Retina (tissue), 1 donor: ENCODE data around the gene GANC.

Experiments used
- DNase-seq: peaks from one replicate; pipeline ENCODE4 v3.0.0-alpha.2; 2016

The GANC gene

DNA sequence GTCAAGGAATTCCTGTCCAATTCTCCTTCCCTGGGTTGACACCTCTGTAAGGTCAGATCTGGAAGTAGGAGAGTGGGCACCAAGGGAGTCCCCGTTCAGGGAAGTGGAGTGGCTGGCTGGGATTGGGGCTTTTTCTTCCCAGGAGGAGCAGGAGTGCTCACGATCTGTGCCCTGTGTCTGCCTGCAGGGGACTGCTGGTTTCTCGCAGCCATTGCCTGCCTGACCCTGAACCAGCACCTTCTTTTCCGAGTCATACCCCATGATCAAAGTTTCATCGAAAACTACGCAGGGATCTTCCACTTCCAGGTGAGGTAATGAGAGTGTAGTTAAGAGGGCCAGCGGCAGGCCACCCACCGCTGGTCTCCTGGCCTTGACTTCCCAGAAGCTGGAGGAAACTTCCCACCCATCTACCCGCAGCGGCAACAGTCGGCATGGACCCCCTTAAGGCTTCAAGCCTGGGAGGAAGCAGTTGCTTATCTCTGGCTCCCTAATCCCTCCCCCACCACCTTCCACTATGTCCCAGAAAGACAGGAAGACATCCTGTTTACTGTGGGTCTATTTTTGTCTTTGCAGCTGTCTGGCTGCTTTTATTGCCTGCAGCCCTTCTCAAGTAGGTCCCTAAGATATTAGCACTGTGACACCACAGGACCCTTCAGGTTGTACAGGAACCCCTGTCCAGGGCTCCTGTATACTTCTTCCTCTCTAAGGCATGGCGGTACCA lies 113.1 kb downstream of the GANC start:
- DNase-seq: no peak

DNA sequence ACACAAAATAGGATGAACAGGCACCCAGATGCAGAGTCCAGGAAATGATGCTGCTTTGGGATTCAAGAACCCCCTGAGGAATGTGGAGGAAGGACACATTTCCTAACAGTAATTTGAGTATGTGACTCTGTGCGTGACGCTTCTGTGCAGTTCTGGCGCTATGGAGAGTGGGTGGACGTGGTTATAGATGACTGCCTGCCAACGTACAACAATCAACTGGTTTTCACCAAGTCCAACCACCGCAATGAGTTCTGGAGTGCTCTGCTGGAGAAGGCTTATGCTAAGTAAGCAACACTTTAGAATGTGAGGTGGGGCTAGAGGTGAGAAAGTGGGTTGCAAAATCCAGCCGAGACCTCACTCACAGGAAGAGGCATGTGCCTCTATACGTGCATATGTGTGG lies 114.6 kb downstream of the GANC start:
- DNase-seq: no peak

DNA sequence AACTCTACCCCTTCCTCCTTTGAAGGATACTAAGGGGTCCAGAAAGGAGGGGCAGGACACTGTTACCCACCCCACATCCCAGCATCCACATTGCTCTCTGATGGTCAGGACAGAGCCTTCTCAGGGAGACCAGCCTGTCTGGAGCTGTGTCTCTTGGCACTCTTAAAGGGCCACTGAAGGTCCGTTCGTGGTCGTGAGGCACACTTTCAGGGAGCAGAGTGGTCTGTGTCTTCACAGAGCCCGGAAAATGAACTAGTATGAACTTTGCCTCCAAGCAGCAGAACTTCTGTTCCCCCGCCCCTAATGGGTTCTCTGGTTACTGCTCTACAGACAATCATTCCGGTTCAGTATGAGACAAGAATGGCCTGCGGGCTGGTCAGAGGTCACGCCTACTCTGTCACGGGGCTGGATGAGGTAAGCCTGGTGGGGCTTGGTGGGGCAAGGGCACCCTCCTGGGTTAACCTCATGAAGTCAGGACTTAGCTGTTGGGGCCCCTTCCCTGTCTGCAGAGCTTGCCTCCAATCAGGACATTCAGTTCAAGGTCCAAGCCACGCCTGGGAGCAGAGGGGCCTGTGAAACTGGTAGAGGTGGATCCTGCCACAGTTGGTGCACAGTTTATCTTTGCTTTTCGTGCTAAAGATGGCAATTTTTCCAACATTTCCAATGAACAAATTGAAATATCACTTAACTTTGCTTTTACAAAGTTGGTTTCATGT lies 119.5 kb downstream of the GANC start:
- no peak for DNase-seq

DNA sequence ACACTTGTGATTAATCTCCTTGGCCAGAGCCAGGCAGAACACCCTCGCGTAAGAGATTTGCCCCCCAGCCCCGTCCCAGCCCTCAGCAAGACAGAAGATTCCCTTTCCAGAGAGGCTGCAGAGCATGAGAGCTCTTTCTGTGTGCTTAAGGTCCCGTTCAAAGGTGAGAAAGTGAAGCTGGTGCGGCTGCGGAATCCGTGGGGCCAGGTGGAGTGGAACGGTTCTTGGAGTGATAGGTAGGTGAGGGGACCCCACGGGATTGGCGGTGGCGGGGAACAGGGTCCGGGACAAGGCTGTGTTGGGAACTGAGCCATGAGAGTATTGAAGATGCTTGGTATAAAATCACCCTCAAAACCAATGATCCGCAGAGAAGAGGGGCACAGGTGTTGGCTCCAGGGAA lies 121.1 kb downstream of the GANC start:
- no peak for DNase-seq

DNA sequence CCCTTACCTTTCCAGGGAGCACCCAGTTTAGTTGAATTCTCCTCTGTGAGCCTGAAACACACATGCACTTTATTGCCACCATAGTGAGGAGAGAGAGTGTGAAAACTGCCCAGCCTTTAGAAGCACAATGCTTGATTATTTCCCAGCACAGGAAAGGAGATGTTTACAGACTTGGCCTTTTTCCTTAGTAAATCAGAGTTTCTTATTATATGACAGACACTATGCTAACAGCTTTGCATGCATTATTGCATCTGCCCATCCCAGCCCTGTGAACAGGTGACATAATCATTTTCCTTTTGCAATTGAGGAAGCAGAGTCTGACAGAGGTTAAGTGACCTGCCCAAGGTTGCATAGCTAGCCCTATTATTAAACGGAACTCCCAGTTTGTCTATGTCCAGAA lies 122.8 kb downstream of the GANC start:
- no peak for DNase-seq

DNA sequence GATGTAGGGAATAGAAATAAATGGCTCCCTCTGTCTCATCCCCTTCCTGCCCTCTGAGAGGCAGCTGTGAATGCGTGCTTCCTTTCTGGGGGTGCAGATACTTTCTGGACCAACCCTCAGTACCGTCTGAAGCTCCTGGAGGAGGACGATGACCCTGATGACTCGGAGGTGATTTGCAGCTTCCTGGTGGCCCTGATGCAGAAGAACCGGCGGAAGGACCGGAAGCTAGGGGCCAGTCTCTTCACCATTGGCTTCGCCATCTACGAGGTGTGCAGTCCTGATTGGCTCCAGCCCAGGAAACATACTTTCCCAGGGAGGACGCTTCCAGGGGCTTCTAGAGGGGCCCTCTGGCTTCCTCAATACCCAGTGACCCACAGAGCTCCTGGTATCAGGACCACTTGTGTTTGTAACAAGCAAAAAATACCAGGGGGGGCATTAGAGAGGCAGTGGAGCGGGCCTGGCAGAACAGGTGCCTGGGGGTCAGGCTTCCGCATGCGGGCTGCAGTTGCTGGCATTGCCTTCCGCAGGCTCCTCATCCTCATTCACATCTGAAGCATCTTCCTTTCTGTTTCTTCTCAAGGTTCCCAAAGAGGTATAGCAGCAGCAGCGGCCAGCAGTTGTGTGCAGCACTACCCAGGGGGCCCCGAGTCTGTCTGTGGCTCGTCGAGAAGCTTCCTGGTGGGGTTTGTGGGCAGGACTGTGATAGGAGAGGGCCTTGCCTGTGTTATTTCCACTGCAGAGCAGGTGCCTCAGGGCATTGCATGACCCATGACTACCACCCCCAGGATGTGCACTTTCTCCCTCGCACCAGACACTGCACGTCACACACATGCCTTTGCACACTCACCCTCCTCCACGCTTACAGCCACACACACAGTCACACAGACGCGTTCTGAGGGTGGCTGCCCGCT lies 128.8 kb downstream of the GANC start:
- DNase-seq: no peak

DNA sequence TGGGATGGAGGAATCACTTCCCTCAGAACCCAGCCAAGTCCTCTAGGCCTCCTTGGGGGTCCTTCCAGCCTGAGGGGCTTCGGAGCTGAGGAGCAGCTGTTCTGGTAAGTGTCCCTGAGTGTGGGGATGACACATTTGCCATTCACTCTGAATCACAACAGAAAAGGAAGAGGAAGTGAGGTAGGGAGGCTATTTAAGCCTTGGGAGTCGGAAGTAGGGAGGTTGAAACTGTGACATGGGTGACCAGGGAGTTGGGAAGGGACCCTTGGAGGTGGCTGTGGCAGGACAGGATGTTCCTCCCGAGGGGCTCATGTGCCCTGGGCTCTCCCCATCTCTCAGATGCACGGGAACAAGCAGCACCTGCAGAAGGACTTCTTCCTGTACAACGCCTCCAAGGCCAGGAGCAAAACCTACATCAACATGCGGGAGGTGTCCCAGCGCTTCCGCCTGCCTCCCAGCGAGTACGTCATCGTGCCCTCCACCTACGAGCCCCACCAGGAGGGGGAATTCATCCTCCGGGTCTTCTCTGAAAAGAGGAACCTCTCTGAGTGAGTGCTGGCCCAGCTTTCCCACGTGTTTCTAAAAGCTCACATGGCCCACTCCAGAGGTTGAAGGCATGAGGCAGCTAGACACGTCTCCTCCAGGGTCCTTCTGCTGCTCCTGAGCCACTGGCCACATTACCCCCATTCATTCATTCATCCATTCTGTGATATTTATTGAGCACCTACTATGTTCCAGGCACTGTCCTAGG lies 129.6 kb downstream of the GANC start:
- no peak for DNase-seq

DNA sequence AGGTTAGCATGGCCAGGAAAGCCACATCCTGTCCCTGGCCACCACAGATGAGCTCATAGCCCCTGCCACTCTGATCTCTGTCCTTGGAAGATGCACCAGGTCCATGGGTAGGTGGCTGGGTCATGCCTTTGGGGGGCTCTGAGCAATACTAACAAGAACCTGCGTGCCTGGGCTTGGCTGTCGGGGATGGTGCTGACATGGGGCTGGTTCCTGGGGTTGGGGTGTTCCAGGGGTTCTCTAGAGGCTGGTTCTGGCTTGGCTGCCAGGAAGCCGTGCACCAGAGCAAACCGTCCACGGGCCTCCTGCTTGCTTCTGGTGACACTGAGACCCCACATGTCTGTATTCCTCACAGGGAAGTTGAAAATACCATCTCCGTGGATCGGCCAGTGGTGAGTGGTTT lies 130.4 kb downstream of the GANC start:
- DNase-seq: no peak

DNA sequence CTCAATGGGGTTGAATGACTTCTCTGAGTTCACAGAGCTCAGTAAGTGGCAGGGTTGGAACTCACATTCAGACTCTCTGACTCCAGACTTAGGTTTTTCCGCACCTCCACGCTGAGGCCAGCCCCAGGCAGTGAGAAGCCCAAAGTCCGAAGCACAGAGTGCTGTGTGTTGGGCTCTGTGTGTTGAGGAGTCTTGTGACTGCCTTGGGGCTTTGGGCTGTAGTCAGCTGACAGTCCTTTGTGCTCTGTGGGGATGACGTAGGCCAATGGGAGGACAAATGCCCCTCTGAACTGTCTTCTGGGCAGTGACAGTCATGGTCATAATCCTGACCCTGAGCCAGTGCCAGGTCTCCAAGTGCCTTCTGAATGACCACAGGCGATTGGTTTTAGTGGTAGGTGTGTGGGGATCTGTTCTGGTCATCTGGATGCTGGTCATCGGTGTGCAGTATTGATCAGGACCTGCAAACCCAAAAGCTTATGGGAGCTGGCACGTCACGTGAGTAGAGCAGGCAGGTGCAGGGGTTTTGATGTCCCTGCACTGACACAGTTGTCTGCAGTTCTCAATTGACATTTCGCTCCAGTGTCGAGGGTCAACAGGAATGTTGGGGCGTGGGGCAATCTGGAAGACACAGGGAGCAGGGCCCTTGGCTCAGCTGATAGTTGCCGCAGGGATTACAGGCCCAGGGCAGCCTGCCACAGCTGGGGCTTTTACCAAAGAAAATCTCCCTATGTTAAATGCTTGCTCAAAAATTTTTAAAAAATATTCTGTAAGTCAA lies 131.6 kb downstream of the GANC start:
- DNase-seq: no peak

DNA sequence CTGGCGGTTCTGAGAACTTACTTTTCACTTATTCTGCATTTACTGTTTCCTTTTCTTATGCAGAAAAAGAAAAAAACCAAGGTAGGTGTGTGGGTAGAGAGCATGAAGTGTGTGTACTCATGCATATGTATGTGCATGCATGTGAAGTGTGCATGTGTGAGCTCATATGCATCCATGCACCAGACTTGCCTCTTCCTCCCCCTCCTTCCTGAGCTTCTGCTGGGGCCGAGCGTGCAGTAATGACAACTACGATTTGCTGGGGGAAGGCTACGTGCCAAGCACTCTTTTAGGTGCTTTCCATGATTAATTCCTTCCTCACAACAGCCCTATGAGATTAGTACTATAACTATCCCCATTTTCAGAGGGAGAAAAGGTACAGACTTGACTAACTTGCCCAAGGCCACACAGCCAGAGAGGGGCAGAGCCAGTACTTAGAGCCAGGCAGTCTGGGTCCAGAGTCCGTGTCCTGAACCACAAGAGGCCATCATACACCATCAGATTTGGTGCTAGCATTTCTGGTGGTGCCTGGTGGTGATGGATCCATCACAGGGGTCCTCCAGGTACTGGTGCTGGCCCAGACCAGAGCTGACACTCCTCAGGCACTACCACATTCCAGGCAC lies 133.0 kb downstream of the GANC start:
- no peak for DNase-seq
